Measurements from ENCODE around the gene SDHB. TPM values are rescaled to one million over a fixed set of nuclear protein-coding genes. Genes with fewer than 3 reads are reported as not detected.
"Not testable (repeated sequence)": the region's sequence is repeated elsewhere in the genome, so short reads cannot be mapped to it uniquely, and the experiment has no call there.

Gene SDHB
- total RNA-seq, 1 donor from 2014 or later = 123 TPM

- no peak for DNase-seq (ENCODE audit: low read depth)
Measured at GRCh38 chr1:17075470-17076255, 21.8 kb upstream of the SDHB start.

DNA sequence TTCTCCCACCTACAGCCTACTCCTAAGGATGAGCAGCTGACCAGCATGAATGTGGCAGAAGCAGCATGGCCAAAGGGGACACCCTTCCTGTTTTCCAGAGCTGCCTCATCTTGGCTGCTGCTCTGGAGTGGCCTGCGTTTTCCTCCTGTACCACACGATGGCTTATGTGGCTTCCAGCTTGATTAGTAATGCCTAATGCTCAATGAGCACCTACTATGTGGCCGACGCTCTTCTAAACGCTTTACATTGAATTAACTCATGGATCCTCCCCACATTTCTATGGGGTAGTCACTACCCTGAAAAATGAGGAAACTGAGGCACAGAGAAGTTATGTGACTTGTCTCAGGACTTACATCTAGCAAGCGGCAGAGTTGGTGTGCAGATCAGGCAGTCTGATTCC is 18.0 kb upstream of the SDHB start:
- DNase-seq (ENCODE audit: low read depth) = no peak

DNA sequence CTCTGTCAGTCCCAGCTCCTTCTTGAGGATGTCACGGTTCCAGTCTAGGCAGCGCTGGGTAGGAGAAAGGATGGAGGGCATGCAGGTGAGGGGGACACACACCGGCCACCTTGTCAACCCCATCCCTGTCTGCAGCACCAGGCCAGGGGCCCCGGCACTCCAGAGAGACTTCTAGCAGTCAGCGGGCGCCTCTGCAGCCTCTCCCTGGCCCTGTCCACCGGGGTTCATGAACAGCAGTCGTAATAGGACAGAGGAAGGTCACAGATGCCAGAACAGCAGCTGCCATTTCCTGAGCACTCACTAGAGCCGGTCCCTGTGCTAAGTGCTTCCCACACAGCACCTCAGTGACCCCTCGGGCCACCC is 16.3 kb upstream of the SDHB start:
- DNase-seq (ENCODE audit: low read depth) = no peak

GRCh38 chr1:17069452-17070162 is 15.8 kb upstream of the SDHB start:
- DNase-seq (ENCODE audit: low read depth) = no peak

- DNase-seq (ENCODE audit: low read depth) = no peak
Measured at GRCh38 chr1:17068789-17069188, 15.0 kb upstream of the SDHB start.

- DNase-seq (ENCODE audit: low read depth) = no peak
Measured at GRCh38 chr1:17067465-17068240, 13.8 kb upstream of the SDHB start.

DNA sequence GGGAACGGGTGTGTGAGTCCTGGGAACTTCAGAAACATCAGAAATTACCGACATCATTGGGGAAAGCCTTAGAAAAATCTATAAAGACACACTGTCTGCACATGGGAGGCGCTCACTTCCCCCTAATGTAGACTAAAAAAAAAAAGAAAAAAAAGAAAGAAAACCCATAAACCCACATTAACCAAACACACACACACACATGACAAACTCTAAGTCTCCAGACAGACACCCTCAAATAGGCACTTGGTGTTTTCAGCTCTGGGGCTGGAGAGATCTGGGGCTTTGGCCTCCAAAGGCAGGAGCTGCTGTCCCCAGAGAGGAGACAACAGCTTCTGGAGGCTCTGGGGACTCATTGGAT is 13.2 kb upstream of the SDHB start:
- DNase-seq (ENCODE audit: low read depth) = no peak

DNA sequence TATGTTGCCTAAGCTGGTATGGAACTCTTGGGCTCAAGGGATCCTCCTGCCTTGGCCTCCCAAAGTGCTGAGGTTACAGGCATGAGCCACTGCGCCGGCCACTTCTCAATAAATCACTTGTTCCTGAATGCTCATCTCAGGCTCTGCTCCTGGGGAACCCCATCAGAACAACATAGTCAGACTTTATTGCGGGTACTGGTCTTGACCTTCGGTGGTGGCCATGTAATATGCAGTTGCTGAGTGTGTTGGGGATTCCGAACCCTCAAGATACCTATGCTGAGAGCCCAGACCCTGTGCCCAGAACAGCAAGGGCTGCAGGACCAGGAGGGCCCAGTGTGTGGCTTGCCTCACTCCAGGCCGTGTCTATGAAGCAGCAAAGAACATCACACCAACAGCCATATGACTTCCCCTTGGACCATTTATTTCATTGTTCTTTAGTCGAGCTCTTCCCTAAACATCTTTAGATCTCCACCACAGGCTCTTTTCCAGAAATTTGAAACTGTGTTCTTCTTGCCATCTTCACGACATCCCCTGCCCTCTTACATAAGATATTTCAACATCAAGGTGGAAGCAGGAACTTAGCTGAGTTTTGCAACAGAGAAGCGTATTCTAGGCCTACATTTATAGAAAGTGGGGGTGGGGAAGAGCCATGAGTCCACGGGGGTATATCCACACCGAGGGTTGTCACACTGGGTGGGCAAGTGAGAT is 12.7 kb upstream of the SDHB start:
- DNase-seq (ENCODE audit: low read depth) = no peak

DNA sequence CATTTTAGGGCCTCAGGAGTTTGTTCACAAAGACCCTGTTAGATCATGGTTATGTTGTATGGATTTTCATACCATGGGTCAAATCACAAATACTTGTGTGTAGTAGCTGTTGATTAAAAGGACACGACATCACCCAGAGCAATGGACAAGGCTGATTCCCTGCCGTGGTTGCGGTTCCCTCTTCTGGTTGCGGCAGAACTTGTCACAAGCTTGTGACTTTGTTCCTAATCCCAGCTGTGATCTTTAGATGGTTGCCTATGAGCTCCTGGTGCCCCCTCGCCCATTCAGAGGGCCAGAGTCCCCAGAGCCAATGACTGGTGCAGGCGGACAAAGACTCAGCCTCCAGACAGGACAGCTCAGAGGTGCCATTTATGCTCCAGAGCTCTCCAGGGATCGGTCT is 11.8 kb upstream of the SDHB start:
- no peak for DNase-seq (ENCODE audit: low read depth)

DNA sequence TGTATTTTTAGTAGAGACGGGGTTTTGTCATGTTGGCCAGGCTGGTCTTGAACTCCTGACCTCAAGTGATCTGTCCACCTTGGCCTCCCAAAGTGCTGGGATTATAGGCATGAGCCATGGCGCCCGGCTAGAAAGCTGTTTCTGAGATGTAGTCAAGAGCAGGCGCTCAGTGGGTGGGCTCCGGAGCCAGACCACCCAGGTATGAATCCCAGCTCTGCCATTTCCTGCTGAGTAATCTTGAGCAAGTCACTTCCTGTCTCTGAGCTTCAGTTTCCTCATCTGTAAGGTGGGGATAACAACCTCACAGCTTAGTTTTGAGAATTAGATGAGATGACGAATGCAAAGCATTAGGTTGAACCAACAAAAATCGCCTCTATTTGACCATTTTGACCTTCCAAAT is 8.9 kb upstream of the SDHB start:
- DNase-seq (ENCODE audit: low read depth) = not testable (repeated sequence)

- no peak for DNase-seq (ENCODE audit: low read depth)
Measured at GRCh38 chr1:17061892-17062291, 8.1 kb upstream of the SDHB start.

DNA sequence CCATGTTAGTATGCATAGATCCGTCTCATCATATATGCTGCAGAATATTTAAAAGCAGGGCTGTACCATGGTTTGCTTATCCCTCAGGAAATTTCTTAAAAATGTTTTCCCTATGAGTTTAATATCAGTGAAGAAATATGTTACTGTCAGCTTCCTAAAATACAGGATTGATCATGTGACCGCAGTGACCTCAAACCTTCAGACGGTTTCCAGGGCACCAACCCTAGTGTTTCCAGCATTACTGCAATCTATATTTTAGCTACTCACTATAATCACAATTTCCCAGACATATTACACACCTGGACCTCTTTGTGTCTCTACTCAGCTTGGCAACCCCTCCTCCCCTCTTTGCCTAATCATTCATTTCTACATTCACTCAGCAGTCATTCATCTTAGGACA is 7.7 kb upstream of the SDHB start:
- no peak for DNase-seq (ENCODE audit: low read depth)

DNA sequence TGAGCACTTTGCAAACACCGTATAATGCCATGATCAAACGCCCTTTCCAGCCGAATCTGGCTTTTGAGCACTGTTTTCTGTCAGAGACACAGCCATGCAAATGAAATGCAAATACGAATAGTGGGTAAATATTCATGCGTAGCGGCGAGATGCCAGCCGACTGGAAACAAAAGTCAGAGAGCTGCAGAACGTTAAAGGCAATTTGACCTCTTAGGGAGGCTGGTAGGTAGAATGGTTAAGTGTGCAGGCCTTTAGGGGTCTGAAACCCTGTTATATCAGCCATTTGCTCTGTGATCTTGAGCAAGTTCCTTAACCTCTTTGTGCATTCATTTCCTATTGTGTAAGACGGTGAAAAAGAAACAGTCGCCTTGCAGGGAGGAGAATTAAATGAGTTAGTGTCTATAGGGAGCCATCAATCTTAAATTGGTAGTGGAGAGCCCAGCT is 6.5 kb upstream of the SDHB start:
- DNase-seq (ENCODE audit: low read depth) = peak; percentile 28

DNA sequence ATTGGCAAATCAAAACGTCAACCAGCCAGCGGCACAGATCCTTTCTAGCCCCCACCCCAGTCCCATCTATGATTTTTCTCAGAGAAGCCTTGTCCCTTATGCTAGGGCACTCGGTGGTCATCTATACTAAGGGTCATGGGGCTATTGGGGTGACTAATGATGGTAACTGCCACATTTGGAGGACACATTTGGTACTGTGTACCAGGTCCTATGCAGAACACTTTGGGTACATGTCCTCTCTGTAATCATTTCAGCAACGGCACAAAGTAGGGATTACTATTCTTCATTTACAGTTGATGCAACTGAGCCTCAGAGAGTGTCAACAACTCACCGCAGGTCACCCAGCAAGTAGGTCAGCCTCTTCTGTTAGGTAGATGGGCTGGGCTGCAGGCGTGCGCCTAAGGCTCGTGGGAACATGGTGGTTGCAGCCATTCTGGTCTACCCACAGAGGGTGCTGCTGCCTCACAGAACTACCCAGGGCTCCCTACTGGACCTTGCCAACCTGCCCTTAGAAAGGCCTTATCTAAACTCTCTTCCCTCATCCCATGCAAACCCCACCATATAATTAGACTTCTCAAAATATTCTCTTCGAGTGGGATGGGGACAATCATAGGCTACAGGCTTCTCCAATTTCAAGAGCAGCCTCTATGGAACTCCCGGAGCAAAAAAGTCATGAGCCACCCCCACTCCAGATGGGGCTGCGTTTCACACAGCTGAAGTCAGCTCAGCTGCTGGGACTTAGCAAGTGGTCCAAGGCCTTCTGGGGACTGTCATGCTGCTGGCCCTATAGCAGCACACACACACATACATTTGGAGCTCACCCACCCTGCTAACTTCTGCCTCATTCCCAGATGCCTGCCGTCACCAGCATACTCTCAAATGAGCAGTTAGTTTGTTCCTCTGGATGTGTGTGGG is 5.8 kb upstream of the SDHB start:
- DNase-seq (ENCODE audit: low read depth) = peak; percentile 55

DNA sequence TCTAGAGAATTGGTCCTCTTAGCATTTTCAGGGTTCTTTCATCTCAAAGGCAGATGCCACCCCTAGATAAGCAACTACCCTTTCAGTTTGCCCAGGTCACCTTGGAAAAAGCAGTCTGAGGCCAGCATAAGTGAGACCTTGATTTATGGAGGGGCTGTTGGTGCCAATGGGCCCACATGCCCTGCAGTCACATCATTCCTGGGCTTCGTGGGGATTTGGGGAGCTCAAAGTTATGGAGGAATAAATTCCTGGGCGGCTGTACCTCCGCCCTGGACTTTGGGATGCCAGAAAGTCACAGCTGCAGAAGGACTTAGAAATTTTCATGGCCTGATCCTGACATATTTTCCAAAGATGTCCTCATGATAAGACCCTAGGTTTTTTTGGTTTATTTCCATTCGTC is 2.7 kb upstream of the SDHB start:
- DNase-seq (ENCODE audit: low read depth) = no peak

- no peak for DNase-seq (ENCODE audit: low read depth)
Measured at GRCh38 chr1:17055801-17056200, 2.0 kb upstream of the SDHB start.

DNA sequence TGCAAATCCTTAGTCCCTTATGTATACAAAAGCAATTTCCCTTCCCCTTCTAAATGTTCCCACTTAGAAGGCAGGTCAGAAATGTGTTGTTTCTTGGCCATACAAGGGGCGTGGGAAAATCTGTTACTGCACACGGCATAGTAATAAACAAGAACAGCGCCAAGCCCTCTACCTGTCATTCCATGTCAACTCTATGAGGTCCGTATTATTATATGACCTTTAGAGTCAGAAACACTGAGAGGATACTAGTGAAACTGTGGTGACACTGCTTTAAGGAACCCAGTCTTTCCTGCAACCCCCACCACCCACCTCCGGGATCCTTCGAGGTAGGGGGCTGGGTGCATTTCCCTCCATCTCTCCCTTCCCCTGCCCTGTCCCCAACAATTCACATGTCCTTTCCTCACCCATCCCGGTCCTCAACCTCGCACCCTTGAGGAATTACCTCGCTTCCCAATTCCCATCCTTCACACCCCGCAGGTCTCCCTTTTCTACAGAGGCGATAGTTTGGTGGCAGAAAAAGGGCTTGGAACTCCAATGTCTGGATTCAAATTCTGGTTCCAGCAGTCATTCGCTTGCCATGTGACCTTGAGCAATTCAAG is 647 bp downstream of the SDHB start:
- peak; percentile 22 for DNase-seq (ENCODE audit: low read depth)

- no peak for DNase-seq (ENCODE audit: low read depth)
Measured at GRCh38 chr1:17052641-17053040, 1.2 kb downstream of the SDHB start.

GRCh38 chr1:17052038-17052437 is 1.8 kb downstream of the SDHB start:
- DNase-seq (ENCODE audit: low read depth) = peak; percentile 65

- DNase-seq (ENCODE audit: low read depth) = no peak
Measured at GRCh38 chr1:17047924-17048323, 5.9 kb downstream of the SDHB start.

DNA sequence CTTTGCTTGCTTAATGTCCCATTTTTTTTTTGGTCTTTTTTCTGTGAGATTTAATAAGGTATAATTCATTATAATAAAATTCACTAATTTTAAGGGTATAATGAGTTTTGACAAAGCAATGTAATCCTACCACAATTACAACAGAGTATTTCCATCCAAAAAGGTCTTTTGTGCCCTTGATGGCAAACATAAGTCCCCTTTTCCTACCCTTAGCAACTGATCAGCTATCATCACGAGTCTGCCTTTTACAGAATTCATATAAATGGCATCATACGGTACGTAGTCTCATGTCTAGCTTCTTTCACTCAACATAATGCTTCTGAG is 7.5 kb downstream of the SDHB start:
- no peak for DNase-seq (ENCODE audit: low read depth)

All from renal cortical epithelial cell (primary cell).